Placental pericyte (primary cell): Measurements from ENCODE around the gene C4orf36. TPM values are rescaled to one million over a fixed set of nuclear protein-coding genes. Genes with fewer than 3 reads are reported as not detected.

Source experiments
- total RNA-seq: library from RNA; depleted of rRNA; stranded (reverse); fragments of >200 nt; gene quantifications from 2 replicates; pipeline ENCODE4 v1.2.3, GENCODE V29; 2012

The C4orf36 gene
- total RNA-seq, result 0.86 TPM in 1 of 2 replicates, not detected in the other

GRCh38 chr4:86891762-86892635 is at the start of gene C4orf36:
TSS of gene C4orf36 (minus strand) at chr4:86892422. CDS start at chr4:86891520, 902 bp downstream.

DNA sequence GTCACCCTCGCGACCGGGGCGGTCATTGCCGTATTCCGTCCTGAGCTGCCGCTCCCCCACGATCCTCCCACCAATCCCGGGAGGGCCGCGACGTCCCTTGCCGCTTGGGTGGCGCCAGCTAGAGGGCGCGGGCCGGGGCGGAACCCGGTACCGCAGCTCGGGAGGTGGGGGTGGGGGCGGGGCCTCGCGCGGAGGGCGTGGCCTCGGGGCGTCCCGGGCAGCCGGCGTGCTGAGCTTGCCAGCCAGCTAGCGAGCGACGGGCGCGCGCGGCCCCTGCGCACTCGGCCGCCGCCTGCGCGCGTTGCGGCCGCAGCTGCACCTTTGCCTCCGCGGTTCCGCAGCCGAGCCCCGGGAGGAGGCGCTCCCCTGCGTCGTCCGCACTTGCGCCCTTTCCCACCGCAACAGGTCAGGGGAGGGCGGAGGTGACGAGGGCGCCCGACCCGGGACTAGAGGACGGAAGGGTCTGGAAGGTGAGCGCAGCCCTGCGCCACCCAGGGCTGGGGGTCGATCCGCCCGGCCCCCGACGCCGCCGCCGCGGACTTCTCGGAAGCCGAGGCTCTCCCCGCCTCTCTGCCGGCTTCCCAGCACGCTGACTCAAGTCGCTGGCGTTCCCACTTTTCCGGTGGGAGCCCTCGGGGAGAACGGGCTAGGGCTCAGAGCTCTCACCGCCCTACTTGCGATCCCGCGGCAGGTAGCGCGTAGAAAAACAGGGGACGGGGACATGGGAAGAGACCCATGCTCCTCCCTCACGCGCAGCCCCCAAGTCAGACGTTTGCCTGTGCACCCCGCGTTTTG is 42.7 kb upstream of the C4orf36 start, which contains the start of gene AFF1:
Gene AFF1, plus strand, starts transcription at position 241 of the 795 bp plus-strand sequence. CDS start 13,523 bp downstream, outside the sequence.

GRCh38 chr4:86848732-86849619 is 43.2 kb downstream of the C4orf36 start, which contains the start of gene SLC10A6:
TSS of gene SLC10A6 (minus strand) at chr4:86849384. CDS start at chr4:86849115, 269 bp downstream.

Other genes with a start within 250 kb of the C4orf36 start
- not detected in 2 replicates for gene SLC10A6, start 43.0 kb downstream of the C4orf36 start, total RNA-seq
- gene AFF1, start 42.6 kb upstream of the C4orf36 start, total RNA-seq, result 13.6 and 20.2 TPM in 2 replicates